ENCODE measurements around the gene CLIC3.

CLIC3 gene

GRCh38 chr9:136971746-136972145, 24.6 kb downstream of the CLIC3 start:
- H3K9ac ChIP-seq (ENCODE audit: low read length) = no peak overlapping the region
- H3K4me3 ChIP-seq (ENCODE audit: low read length) = no peak overlapping the region
- no peaks in the 10 kb centered on the region for H3K36me3 ChIP-seq (replicated peaks; ENCODE audit: low read depth, low read length)
- H3K4me2 ChIP-seq (ENCODE audit: low read length) = no peak overlapping the region
- no peak overlapping the region for H3K27ac ChIP-seq (ENCODE audit: low read length)
- peaks cover 8% of the 10 kb centered on the region; the same call in 1 of the 2 replicates for H3K27me3 ChIP-seq (ENCODE audit: low read depth, low read length)
- TF ChIP-seq EZH2phosphoT487 (IDR thresholded peaks at IDR 0.05; ENCODE audit: low read depth) (no peak), CTCF (IDR thresholded peaks at IDR 0.05; ENCODE audit: low read depth, low read length) (no peak)
- no peaks in the 10 kb centered on the region for H3K79me2 ChIP-seq (ENCODE audit: low read length)
- no peak overlapping the region for H2AFZ ChIP-seq (ENCODE audit: low read depth, low read length)
- H4K20me1 ChIP-seq (ENCODE audit: insufficient read depth, low read length) = no peaks in the 10 kb centered on the region
- no peaks in the 10 kb centered on the region for H3K9me3 ChIP-seq (ENCODE audit: insufficient read depth, low read length)
- H3K4me1 ChIP-seq (ENCODE audit: low read length) = no peaks in the 10 kb centered on the region

- no peaks in the 10 kb centered on the region for H3K79me2 ChIP-seq (ENCODE audit: low read length)
- no peak overlapping the region for H2AFZ ChIP-seq (ENCODE audit: low read depth, low read length)
- no peak overlapping the region for H3K4me2 ChIP-seq (ENCODE audit: low read length)
- H3K27me3 ChIP-seq (ENCODE audit: low read depth, low read length) = peaks cover 8% of the 10 kb centered on the region; the same call in 1 of the 2 replicates
- H3K27ac ChIP-seq (ENCODE audit: low read length) = no peak overlapping the region
- no peaks in the 10 kb centered on the region for H3K9me3 ChIP-seq (ENCODE audit: insufficient read depth, low read length)
- H3K4me1 ChIP-seq (ENCODE audit: low read length) = no peaks in the 10 kb centered on the region
- no peak overlapping the region for H3K4me3 ChIP-seq (ENCODE audit: low read length)
- TF ChIP-seq EZH2phosphoT487 (IDR thresholded peaks at IDR 0.05; ENCODE audit: low read depth) (no peak), CTCF (IDR thresholded peaks at IDR 0.05; ENCODE audit: low read depth, low read length) (no peak)
- H4K20me1 ChIP-seq (ENCODE audit: insufficient read depth, low read length) = no peaks in the 10 kb centered on the region
- no peak overlapping the region for H3K9ac ChIP-seq (ENCODE audit: low read length)
- no peaks in the 10 kb centered on the region for H3K36me3 ChIP-seq (replicated peaks; ENCODE audit: low read depth, low read length)
Measured at GRCh38 chr9:136970361-136970760, 26.0 kb downstream of the CLIC3 start.

GRCh38 chr9:136969774-136970173, 26.6 kb downstream of the CLIC3 start:
- Histone ChIP-seq H3K4me2 (ENCODE audit: low read length) (no peak overlapping the region), H3K27me3 (ENCODE audit: low read depth, low read length) (0 out of 2 replicates have a peak, but pooled peaks cover 2% of the 10 kb centered on the region), H3K9me3 (ENCODE audit: insufficient read depth, low read length) (no peaks in the 10 kb centered on the region), H3K4me3 (ENCODE audit: low read length) (no peak overlapping the region), H3K79me2 (ENCODE audit: low read length) (no peaks in the 10 kb centered on the region), H3K36me3 (replicated peaks; ENCODE audit: low read depth, low read length) (no peaks in the 10 kb centered on the region), H3K4me1 (ENCODE audit: low read length) (no peaks in the 10 kb centered on the region), H3K27ac (ENCODE audit: low read length) (no peak overlapping the region), H4K20me1 (ENCODE audit: insufficient read depth, low read length) (no peaks in the 10 kb centered on the region), H2AFZ (ENCODE audit: low read depth, low read length) (no peak overlapping the region), H3K9ac (ENCODE audit: low read length) (no peak overlapping the region)
- TF ChIP-seq CTCF (IDR thresholded peaks at IDR 0.05; ENCODE audit: low read depth, low read length) (no peak), EZH2phosphoT487 (IDR thresholded peaks at IDR 0.05; ENCODE audit: low read depth) (no peak)

- Histone ChIP-seq H2AFZ (ENCODE audit: low read depth, low read length) (no peak overlapping the region), H3K36me3 (replicated peaks; ENCODE audit: low read depth, low read length) (no peaks in the 10 kb centered on the region), H3K4me2 (ENCODE audit: low read length) (no peak overlapping the region), H3K4me3 (ENCODE audit: low read length) (no peak overlapping the region), H3K9me3 (ENCODE audit: insufficient read depth, low read length) (no peaks in the 10 kb centered on the region), H4K20me1 (ENCODE audit: insufficient read depth, low read length) (no peaks in the 10 kb centered on the region), H3K27me3 (ENCODE audit: low read depth, low read length) (no peaks in the 10 kb centered on the region), H3K27ac (ENCODE audit: low read length) (no peak overlapping the region), H3K9ac (ENCODE audit: low read length) (no peak overlapping the region), H3K4me1 (ENCODE audit: low read length) (no peaks in the 10 kb centered on the region), H3K79me2 (ENCODE audit: low read length) (no peaks in the 10 kb centered on the region)
- TF ChIP-seq CTCF (IDR thresholded peaks at IDR 0.05; ENCODE audit: low read depth, low read length) (no peak), EZH2phosphoT487 (IDR thresholded peaks at IDR 0.05; ENCODE audit: low read depth) (no peak)
Measured at GRCh38 chr9:136969150-136969549, 27.2 kb downstream of the CLIC3 start.
